ENCODE measurements around the gene ADAD2. TPM values are rescaled to one million over a fixed set of nuclear protein-coding genes. Genes with fewer than 3 reads are reported as not detected.

Gene ADAD2
- 1 to 10 TPM in 1 of 6 experiments, under 1 TPM in 1, not detected in 4; 0.87 to 1.0 TPM for total RNA-seq
- long read RNA-seq = 0 reads

DNA sequence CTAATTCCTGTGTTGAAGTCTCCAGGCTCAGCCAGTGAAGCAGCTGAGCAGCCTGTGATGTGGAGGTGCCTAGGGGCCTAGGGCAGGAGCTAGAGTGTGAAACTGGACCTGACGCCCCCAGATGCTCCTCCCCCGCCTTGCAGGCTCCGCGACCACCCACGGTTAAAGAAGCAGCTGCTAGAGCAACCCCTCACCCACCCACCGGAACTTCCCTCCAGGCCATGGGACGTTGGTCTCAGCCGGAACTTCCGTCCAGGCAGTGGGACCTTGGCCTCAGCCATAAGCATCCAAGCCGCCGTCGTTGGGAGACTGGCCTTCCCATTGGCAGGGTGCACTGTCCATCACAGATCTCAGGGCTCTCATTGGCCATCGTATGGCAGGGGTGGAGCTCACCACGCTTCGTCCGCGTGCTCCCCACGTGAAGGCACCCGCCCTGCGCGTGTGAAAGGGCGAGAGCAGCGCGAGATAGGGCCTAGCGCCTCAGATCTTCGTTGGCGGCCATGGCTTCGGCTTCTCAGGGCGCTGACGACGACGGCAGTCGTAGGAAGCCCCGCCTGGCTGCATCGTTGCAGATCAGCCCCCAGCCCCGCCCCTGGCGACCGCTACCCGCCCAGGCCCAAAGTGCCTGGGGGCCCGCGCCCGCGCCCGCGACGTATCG is at the start of gene ADAD2:
Gene ADAD2 (plus strand): TSS at position 427 of the 658 bp plus-strand sequence. CDS start 74 bp downstream, at position 501.
- no peak for DNase-seq

DNA sequence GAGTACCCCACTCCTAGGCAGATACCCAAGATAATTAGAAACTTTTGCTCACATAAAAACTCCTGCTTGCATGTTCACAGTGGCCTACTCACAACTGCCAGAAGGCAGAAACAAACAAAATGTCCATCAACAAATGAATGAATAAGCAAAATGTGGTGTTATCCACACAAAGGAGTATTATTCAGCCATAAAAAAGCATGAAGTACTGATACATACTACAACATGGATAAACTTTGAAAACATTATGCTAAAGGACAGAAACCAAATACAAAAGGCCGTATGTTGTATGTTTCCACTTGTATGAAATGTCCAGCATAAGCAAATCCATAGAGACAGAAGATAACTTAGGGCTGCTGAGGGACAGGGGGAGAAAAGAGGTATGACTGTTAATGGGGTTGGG is 47.9 kb upstream of the ADAD2 start:
- no peak for ATAC-seq
- WGBS (ENCODE audit: insufficient coverage, low coverage, low lambda C conversion rate, missing lambda C conversion rate) = 100% methylated on average over 1 of the region's 1 CpG
- intact Hi-C loops (cut with DNase I) = no loop called here

More for the DNA sequence above, at the start of gene ADAD2:
- no peaks in the 10 kb centered on the region for H3K36me3 ChIP-seq
- TF ChIP-seq, protein P1, sequence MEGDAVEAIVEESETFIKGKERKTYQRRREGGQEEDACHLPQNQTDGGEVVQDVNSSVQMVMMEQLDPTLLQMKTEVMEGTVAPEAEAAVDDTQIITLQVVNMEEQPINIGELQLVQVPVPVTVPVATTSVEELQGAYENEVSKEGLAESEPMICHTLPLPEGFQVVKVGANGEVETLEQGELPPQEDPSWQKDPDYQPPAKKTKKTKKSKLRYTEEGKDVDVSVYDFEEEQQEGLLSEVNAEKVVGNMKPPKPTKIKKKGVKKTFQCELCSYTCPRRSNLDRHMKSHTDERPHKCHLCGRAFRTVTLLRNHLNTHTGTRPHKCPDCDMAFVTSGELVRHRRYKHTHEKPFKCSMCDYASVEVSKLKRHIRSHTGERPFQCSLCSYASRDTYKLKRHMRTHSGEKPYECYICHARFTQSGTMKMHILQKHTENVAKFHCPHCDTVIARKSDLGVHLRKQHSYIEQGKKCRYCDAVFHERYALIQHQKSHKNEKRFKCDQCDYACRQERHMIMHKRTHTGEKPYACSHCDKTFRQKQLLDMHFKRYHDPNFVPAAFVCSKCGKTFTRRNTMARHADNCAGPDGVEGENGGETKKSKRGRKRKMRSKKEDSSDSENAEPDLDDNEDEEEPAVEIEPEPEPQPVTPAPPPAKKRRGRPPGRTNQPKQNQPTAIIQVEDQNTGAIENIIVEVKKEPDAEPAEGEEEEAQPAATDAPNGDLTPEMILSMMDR (IDR thresholded peaks at IDR 0.05) = no peak
- no peak for TF ChIP-seq POLR2A (IDR thresholded peaks at IDR 0.05)
- no peaks in the 10 kb centered on the region for H3K27me3 ChIP-seq
- intact Hi-C loops (cut with DNase I) = no loop called here
- H3K9me3 ChIP-seq = no peaks in the 10 kb centered on the region
- H3K27ac ChIP-seq = no peak within 1 kb of the TSS
- H3K4me1 ChIP-seq = peaks cover 0 to 4% (median 2%) of the 10 kb centered on the region in 4 donors
- ATAC-seq = no peak
- 87% methylated on average over 13 of the region's 47 CpGs for WGBS (ENCODE audit: insufficient coverage, low coverage, low lambda C conversion rate, missing lambda C conversion rate)
- no peak within 1 kb of the TSS for H3K4me3 ChIP-seq

DNA sequence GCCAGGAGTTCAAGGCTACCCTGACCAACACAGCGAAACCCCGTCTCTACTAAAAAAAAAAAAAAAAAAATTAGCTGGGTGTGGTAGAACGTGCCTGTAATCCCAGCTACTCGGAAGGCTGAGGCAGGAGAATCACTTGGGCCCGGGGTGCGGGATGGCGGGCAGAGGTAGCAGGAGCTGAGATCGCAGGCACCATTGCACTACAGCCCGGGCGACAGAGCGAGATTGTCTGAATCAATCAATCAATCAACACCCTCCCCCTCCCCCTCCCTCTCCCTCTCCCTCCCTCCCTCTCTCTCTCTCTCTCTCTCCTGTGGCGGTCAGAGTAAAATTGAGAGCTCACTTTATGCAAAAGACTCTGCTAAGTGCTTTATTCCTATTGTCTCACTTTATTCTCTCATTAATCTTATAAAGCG is 47.2 kb upstream of the ADAD2 start:
- peak in 1 of 4 donors; percentile 19 for ATAC-seq
- Histone ChIP-seq H3K4me3 (peak overlapping the region in 2 of 3 donors; percentile 79 to 96), H3K27ac (no peak overlapping the region), H3K27me3 (no peaks in the 10 kb centered on the region), H3K36me3 (no peaks in the 10 kb centered on the region), H3K9me3 (no peaks in the 10 kb centered on the region), H3K4me1 (peaks cover 0 to 4% (median 0%) of the 10 kb centered on the region in 4 donors)
- intact Hi-C loops (cut with DNase I) = no loop called here
- 33% methylated on average over 13 of the region's 13 CpGs for WGBS (ENCODE audit: insufficient coverage, low coverage, low lambda C conversion rate, missing lambda C conversion rate)
- no peak for TF ChIP-seq POLR2A (IDR thresholded peaks at IDR 0.05)
- TF ChIP-seq, protein P1 (IDR thresholded peaks at IDR 0.05) = no peak
- no peak for DNase-seq

More for the DNA sequence above, 47.9 kb upstream of the ADAD2 start:
- no peaks in the 10 kb centered on the region for H3K36me3 ChIP-seq
- no peak overlapping the region for H3K27ac ChIP-seq
- TF ChIP-seq POLR2A (IDR thresholded peaks at IDR 0.05) = no peak
- TF ChIP-seq, protein P1 (IDR thresholded peaks at IDR 0.05) = no peak
- no peaks in the 10 kb centered on the region for H3K27me3 ChIP-seq
- no peak for DNase-seq
- no peaks in the 10 kb centered on the region for H3K9me3 ChIP-seq
- peaks cover 0 to 4% (median 0%) of the 10 kb centered on the region in 4 donors for H3K4me1 ChIP-seq
- H3K4me3 ChIP-seq = no peak overlapping the region

DNA sequence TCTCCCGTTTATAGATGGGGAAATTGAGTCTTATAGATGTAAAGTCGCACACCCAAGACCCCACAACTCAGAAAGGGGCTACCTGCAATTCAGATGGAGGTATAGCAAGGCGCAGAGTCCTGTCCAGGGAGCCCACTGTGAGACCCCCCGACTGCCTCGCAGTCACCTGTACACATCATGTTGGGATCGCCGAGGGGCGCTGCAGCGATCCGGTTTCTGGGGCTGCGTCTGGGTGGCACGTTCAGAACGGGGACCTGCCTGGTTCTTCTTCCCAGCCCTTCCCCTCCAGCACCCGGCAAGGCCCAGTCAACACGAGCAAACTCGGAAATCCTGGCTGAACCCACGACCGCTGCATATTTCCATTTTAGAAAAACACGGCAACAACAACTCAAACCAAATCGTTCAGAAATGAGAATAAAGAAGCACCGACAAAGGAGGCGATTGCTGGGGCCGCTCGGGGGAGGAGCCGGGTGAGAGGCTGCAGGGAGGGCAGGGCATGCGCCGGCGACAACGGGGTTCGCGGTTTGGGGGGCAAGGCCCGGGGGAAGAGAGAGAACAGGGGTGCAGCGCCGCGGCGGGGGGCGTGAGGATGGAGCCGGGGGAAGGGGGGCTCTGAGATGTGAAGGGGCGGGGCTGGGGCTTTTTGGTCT is 46.6 kb upstream of the ADAD2 start:
- intact Hi-C loops (cut with DNase I) = no loop called here
- Histone ChIP-seq H3K27me3 (no peaks in the 10 kb centered on the region), H3K4me1 (peaks cover 0 to 4% (median 0%) of the 10 kb centered on the region in 4 donors), H3K4me3 (peak overlapping the region; percentile 79 to 96 (median 87)), H3K36me3 (no peaks in the 10 kb centered on the region), H3K27ac (peak overlapping the region in 1 of 3 donors; percentile 75), H3K9me3 (no peaks in the 10 kb centered on the region)
- no peak for TF ChIP-seq POLR2A (IDR thresholded peaks at IDR 0.05)
- TF ChIP-seq, protein P1 (IDR thresholded peaks at IDR 0.05) = no peak
- WGBS (ENCODE audit: insufficient coverage, low coverage, low lambda C conversion rate, missing lambda C conversion rate) = 1% methylated on average over 36 of the region's 39 CpGs
- DNase-seq (peak; percentile 46 to 66 (median 49)), ATAC-seq (peak; percentile 43 to 58 (median 52))
